HCT116 (cell line): ENCODE measurements around the gene LAMP5.

Experiments used
- ATF3 ChIP-seq: IDR thresholded peaks from 2 replicates; pipeline ENCODE4 v1.6.1; 2012
- CTCF ChIP-seq, 3 experiments: fragments of 200-600 bp in 1 of 3; sonication (generic) in 1 of 3; IDR thresholded peaks in 2 of 3; conservative IDR thresholded peaks in 1 of 3; 2 replicates each; pipeline ENCODE4 v1.5.1; 2012 to 2017; ENCODE audit warnings: low read depth in 2 of 3, low read length in 2 of 3, antibody characterized with exemption in 1 of 3, borderline replicate concordance in 1 of 3, control low read depth in 1 of 3, mild to moderate bottlenecking in 1 of 3, mixed read lengths in 1 of 3, mixed run types in 1 of 3, moderate library complexity in 1 of 3; ENCODE audit not compliant: insufficient read depth in 1 of 3
- ELF1 ChIP-seq: IDR thresholded peaks from 2 replicates; pipeline ENCODE4 v1.6.1; 2012; ENCODE audit warnings: low read depth, borderline replicate concordance
- EZH2 ChIP-seq: fragments of 200-600 bp; sonication (generic); IDR thresholded peaks from 2 replicates; pipeline ENCODE4 v1.6.1; 2017; ENCODE audit warnings: antibody characterized with exemption, mixed run types
- POLR2AphosphoS5 ChIP-seq: IDR thresholded peaks from 2 replicates; pipeline ENCODE4 v1.6.1; 2011; ENCODE audit warnings: mild to moderate bottlenecking, low read depth, low read length, moderate library complexity
- SIN3A ChIP-seq: IDR thresholded peaks from 2 replicates; pipeline ENCODE4 v1.6.1; 2012; ENCODE audit warnings: low read depth
- YY1 ChIP-seq: IDR thresholded peaks from 2 replicates; pipeline ENCODE4 v1.6.1; 2011; ENCODE audit warnings: low read length, low read depth, moderate library complexity, mild to moderate bottlenecking; ENCODE audit not compliant: insufficient replicate concordance; ENCODE audit errors: extremely low read depth

- TF ChIP-seq YY1 (no peak), ATF3 (no peak), CTCF (IDR thresholded peaks at IDR 0.05 in 2 of 3, conservative IDR thresholded peaks at IDR 0.05 in 1 of 3; ENCODE audit: borderline replicate concordance in 1 of 3, insufficient read depth in 1 of 3, low read depth in 2 of 3, low read length in 2 of 3) (no peak), SIN3A (no peak), EZH2 (no peak), POLR2AphosphoS5 (no peak), ELF1 (no peak)
These were observed 43.0 kb downstream of the LAMP5 start for GRCh38 chr20:9557411-9557810.
